Tibial nerve (tissue), 4 donors: ENCODE results near the gene STX11. TPM values are rescaled to one million over a fixed set of nuclear protein-coding genes. Genes with fewer than 3 reads are reported as not detected.

Experiments used
- DNase-seq, 2 donors: peaks; one replicate each; pipeline ENCODE4 v3.0.0-alpha.2; 2019; ENCODE audit warnings: low spot score in 2 of 2
- H3K27ac ChIP-seq, 4 donors: fragments of 200-600 bp; sonication (generic) in 3 of 4; one replicate each; pipeline ENCODE4 v1.5.1; 2017 to 2019; ENCODE audit warnings: mild to moderate bottlenecking in 1 of 4
- H3K27me3 ChIP-seq, 2 donors: fragments of 200-600 bp; sonication (generic) in 1 of 2; one replicate each; pipeline versions ENCODE4 v1.5.1 to v1.6.0; 2017 to 2019
- H3K36me3 ChIP-seq, 3 donors: fragments of 200-600 bp; sonication (generic); one replicate each; pipeline ENCODE4 v1.5.1; 2018 to 2019
- H3K4me1 ChIP-seq, 4 donors: fragments of 200-600 bp; sonication (generic) in 3 of 4; one replicate each; pipeline ENCODE4 v1.5.1; 2017 to 2019
- H3K4me3 ChIP-seq, 4 donors: fragments of 200-600 bp; sonication (generic) in 3 of 4; one replicate each; pipeline ENCODE4 v1.5.1; 2017 to 2019; ENCODE audit warnings: mild to moderate bottlenecking in 1 of 4, moderate library complexity in 1 of 4
- H3K9me3 ChIP-seq, 4 donors: fragments of 200-600 bp; sonication (generic) in 3 of 4; one replicate each; pipeline ENCODE4 v1.5.1; 2017 to 2019
- CTCF ChIP-seq, 5 experiments: fragments of 200-600 bp in 3 of 5; fragments of 450-650 bp in 2 of 5; sonication (generic) in 3 of 5; IDR thresholded peaks; one replicate each; pipeline ENCODE4 v1.5.1; 2016 to 2019; ENCODE audit warnings: antibody characterized with exemption in 5 of 5, mild to moderate bottlenecking in 3 of 5, moderate library complexity in 2 of 5
- EP300 ChIP-seq, 2 donors: sonication (generic); formaldehyde crosslinking; IDR thresholded peaks; one replicate each; pipeline ENCODE4 v1.6.1; 2017; ENCODE audit warnings: antibody characterized with exemption in 2 of 2, mild to moderate bottlenecking in 1 of 2
- POLR2A ChIP-seq, 2 donors: fragments of 450-650 bp; IDR thresholded peaks; one replicate each; pipeline ENCODE4 v1.6.1; 2017; ENCODE audit warnings: antibody characterized with exemption in 2 of 2, mild to moderate bottlenecking in 2 of 2, moderate library complexity in 2 of 2
- WGBS, 2 donors: methylation state at CpG; one replicate each; pipeline ENCODE4 v1.1.5; 2018; 5-methylcytosine and 5-hydroxymethylcytosine counted together
- total RNA-seq, 4 donors: library from RNA; depleted of rRNA; stranded (reverse); fragments of >200 nt; gene quantifications; one replicate each; pipeline ENCODE4 v1.1.0, GENCODE V29; 2016

Gene STX11
- total RNA-seq, 4 donors from 2014 or later: 5.3 to 24.3 (median 12.5) TPM

GRCh38 chr6:144193181-144193580 lies 42.9 kb downstream of the STX11 start:
- Histone ChIP-seq H3K9me3 (no peaks in the 10 kb centered on the region), H3K36me3 (no peaks in the 10 kb centered on the region), H3K4me1 (no peaks in the 10 kb centered on the region), H3K4me3 (no peak overlapping the region), H3K27ac (no peak overlapping the region), H3K27me3 (no peaks in the 10 kb centered on the region)
- no peak for DNase-seq
- 86 to 98% methylated on average over 2 of the region's 2 CpGs for WGBS, 2 donors
- TF ChIP-seq EP300 (IDR thresholded peaks at IDR 0.05): no peak
- no peak for TF ChIP-seq CTCF (IDR thresholded peaks at IDR 0.05)
- no peak for TF ChIP-seq POLR2A (IDR thresholded peaks at IDR 0.05)

- Histone ChIP-seq H3K27ac (no peak overlapping the region), H3K27me3 (no peaks in the 10 kb centered on the region), H3K9me3 (no peaks in the 10 kb centered on the region), H3K4me3 (no peak overlapping the region), H3K36me3 (no peaks in the 10 kb centered on the region), H3K4me1 (no peaks in the 10 kb centered on the region)
- TF ChIP-seq EP300 (IDR thresholded peaks at IDR 0.05) (no peak), POLR2A (IDR thresholded peaks at IDR 0.05) (no peak), CTCF (IDR thresholded peaks at IDR 0.05) (no peak)
- no peak for DNase-seq
- 37 to 43% methylated on average over 7 of the region's 7 CpGs for WGBS, 2 donors
These were observed 44.0 kb downstream of the STX11 start for GRCh38 chr6:144194293-144194810.

GRCh38 chr6:144195671-144196270 lies 45.5 kb downstream of the STX11 start:
- WGBS, 2 donors: 79 to 86% methylated on average over 3 of the region's 3 CpGs
- Histone ChIP-seq H3K4me3 (no peak overlapping the region), H3K9me3 (peaks cover 0 to 2% (median 0%) of the 10 kb centered on the region in 4 donors), H3K27me3 (no peaks in the 10 kb centered on the region), H3K4me1 (no peaks in the 10 kb centered on the region), H3K36me3 (no peaks in the 10 kb centered on the region), H3K27ac (no peak overlapping the region)
- DNase-seq: no peak
- TF ChIP-seq CTCF (IDR thresholded peaks at IDR 0.05) (no peak), POLR2A (IDR thresholded peaks at IDR 0.05) (no peak), EP300 (IDR thresholded peaks at IDR 0.05) (no peak)

GRCh38 chr6:144197919-144198318 lies 47.6 kb downstream of the STX11 start:
- Histone ChIP-seq H3K4me1 (no peaks in the 10 kb centered on the region), H3K9me3 (peaks cover 0 to 18% (median 7%) of the 10 kb centered on the region in 4 donors), H3K27ac (no peak overlapping the region), H3K36me3 (no peaks in the 10 kb centered on the region), H3K4me3 (no peak overlapping the region), H3K27me3 (no peaks in the 10 kb centered on the region)
- DNase-seq: no peak
- 77% methylated on average over 3 of the region's 3 CpGs for WGBS, 2 donors
- TF ChIP-seq POLR2A (IDR thresholded peaks at IDR 0.05) (no peak), CTCF (IDR thresholded peaks at IDR 0.05) (no peak), EP300 (IDR thresholded peaks at IDR 0.05) (no peak)

- H3K4me1 ChIP-seq: no peaks in the 10 kb centered on the region
- no peak overlapping the region for H3K4me3 ChIP-seq
- no peak for DNase-seq
- no peak overlapping the region for H3K27ac ChIP-seq
- H3K36me3 ChIP-seq: no peaks in the 10 kb centered on the region
- peaks cover 0 to 45% (median 14%) of the 10 kb centered on the region in 4 donors for H3K9me3 ChIP-seq
- H3K27me3 ChIP-seq: no peaks in the 10 kb centered on the region
- 64 to 95% methylated on average over 3 of the region's 3 CpGs for WGBS, 2 donors
- TF ChIP-seq EP300 (IDR thresholded peaks at IDR 0.05): no peak
- TF ChIP-seq CTCF (IDR thresholded peaks at IDR 0.05): no peak
- TF ChIP-seq POLR2A (IDR thresholded peaks at IDR 0.05): no peak
These were observed 52.7 kb downstream of the STX11 start for GRCh38 chr6:144202879-144203468.
